ENCODE data around the gene ADGRD1.
"Not testable (repeated sequence)": the region's sequence is repeated elsewhere in the genome, so short reads cannot be mapped to it uniquely, and the experiment has no call there.

ADGRD1 gene

GRCh38 chr12:131126662-131127173 is 173.0 kb downstream of the ADGRD1 start:
- TF ChIP-seq POU6F1 (CRISPR knock-in tag; IDR thresholded peaks at IDR 0.05; ENCODE audit: borderline replicate concordance, low read depth): no peak
- no peak for TF ChIP-seq PATZ1 (CRISPR knock-in tag; IDR thresholded peaks at IDR 0.05; ENCODE audit: borderline replicate concordance)
- TF ChIP-seq TOX (CRISPR knock-in tag; IDR thresholded peaks at IDR 0.05; ENCODE audit: borderline replicate concordance): no peak
- no peak for TF ChIP-seq ZNF70 (CRISPR knock-in tag; IDR thresholded peaks at IDR 0.05)
- TF ChIP-seq CREB5 (CRISPR knock-in tag; IDR thresholded peaks at IDR 0.05; ENCODE audit: low read depth): no peak
- no peak for TF ChIP-seq BACH2 (CRISPR knock-in tag; IDR thresholded peaks at IDR 0.05; ENCODE audit: borderline replicate concordance)
- TF ChIP-seq CSRNP3 (CRISPR knock-in tag; IDR thresholded peaks at IDR 0.05): no peak
- TF ChIP-seq ZC3H10 (CRISPR knock-in tag; IDR thresholded peaks at IDR 0.05): no peak
- TF ChIP-seq ZFP3 (CRISPR knock-in tag; IDR thresholded peaks at IDR 0.05): no peak
- no peak for TF ChIP-seq CSDC2 (CRISPR knock-in tag; IDR thresholded peaks at IDR 0.05)
- TF ChIP-seq ZFP30 (CRISPR knock-in tag; IDR thresholded peaks at IDR 0.05): no peak
- no peak for TF ChIP-seq ISL1 (CRISPR knock-in tag; IDR thresholded peaks at IDR 0.05)
- no peak for ATAC-seq

- ATAC-seq: no peak
- TF ChIP-seq PATZ1 (CRISPR knock-in tag; IDR thresholded peaks at IDR 0.05; ENCODE audit: borderline replicate concordance) (no peak), CREB5 (CRISPR knock-in tag; IDR thresholded peaks at IDR 0.05; ENCODE audit: low read depth) (no peak), ZNF70 (CRISPR knock-in tag; IDR thresholded peaks at IDR 0.05) (no peak), ARNTL (CRISPR knock-in tag; IDR thresholded peaks at IDR 0.05; ENCODE audit: borderline replicate concordance, low read depth) (no peak), ESRRG (CRISPR knock-in tag; IDR thresholded peaks at IDR 0.05) (no peak), ISL1 (CRISPR knock-in tag; IDR thresholded peaks at IDR 0.05) (no peak), CSRNP3 (CRISPR knock-in tag; IDR thresholded peaks at IDR 0.05) (no peak), TCF4 (CRISPR knock-in tag; IDR thresholded peaks at IDR 0.05; ENCODE audit: borderline replicate concordance) (no peak), ZNF565 (CRISPR knock-in tag; conservative IDR thresholded peaks at IDR 0.05; ENCODE audit: low read depth) (no peak), TSHZ2 (CRISPR knock-in tag; IDR thresholded peaks at IDR 0.05) (no peak), ZC3H10 (CRISPR knock-in tag; IDR thresholded peaks at IDR 0.05) (no peak), TOX (CRISPR knock-in tag; IDR thresholded peaks at IDR 0.05; ENCODE audit: borderline replicate concordance) (no peak), SNAI2 (CRISPR knock-in tag; IDR thresholded peaks at IDR 0.05) (no peak), CSDC2 (CRISPR knock-in tag; IDR thresholded peaks at IDR 0.05) (no peak), ZNF8 (CRISPR knock-in tag; IDR thresholded peaks at IDR 0.05) (no peak), RARB (CRISPR knock-in tag; IDR thresholded peaks at IDR 0.05) (no peak), ZFP30 (CRISPR knock-in tag; IDR thresholded peaks at IDR 0.05) (no peak), ZFP3 (CRISPR knock-in tag; IDR thresholded peaks at IDR 0.05) (no peak), GLIS3 (CRISPR knock-in tag; IDR thresholded peaks at IDR 0.05) (no peak)
These were observed 174.8 kb downstream of the ADGRD1 start for GRCh38 chr12:131128556-131128955.

- not testable (repeated sequence) for ATAC-seq
These were observed 175.4 kb downstream of the ADGRD1 start for GRCh38 chr12:131128966-131129619.
